Fibroblast of pulmonary artery (primary cell): ENCODE data around the gene ARHGAP9.

Experiments
- DNase-seq: peaks from one replicate; pipeline ENCODE4 v3.0.0-alpha.2; 2010; ENCODE audit warnings: low read depth
- H3K4me3 ChIP-seq: replicated peaks from 2 replicates; pipeline ENCODE4 v1.5.1; 2011; ENCODE audit warnings: low read depth, mild to moderate bottlenecking, control low read depth, low read length, moderate library complexity
- CTCF ChIP-seq: IDR thresholded peaks from 2 replicates; pipeline ENCODE4 v1.5.1; 2011; ENCODE audit warnings: mild to moderate bottlenecking, control low read depth, low read length, inconsistent platforms; ENCODE audit errors: missing control alignments

The ARHGAP9 gene

DNA sequence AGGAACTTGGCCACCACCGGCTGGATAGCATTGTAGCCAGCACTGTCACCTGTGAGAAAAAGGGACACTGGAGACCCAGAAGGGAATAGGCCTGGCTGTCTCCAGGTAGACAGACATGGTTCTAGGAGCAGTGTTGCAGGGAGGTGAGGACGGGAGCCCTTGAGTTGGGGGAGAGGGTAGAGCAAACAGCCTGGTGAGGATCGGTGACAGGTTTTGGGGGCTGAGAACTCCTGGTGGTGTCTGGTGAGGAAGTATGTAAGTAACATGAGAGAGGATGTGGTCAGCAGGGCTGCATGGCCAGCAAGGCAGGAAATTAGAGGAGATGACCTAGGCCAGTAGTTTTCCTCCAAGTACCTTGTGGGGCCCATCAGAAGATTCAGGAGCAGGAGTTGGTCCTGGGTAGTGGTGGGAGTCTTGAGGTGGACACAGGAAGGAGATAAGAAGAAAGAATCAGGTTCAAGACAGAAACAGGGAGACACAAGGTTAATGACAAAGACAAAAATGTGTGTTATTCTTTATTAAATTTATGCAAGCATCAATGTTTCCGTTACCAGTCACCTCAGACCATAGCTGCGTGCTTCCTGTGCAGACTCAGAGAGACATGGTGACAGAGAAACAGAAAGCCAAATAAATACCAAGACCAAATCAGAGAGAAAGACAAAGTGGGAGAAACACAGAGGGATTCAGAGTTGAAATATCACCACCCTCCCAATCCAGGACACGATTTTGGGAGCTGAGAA is at the start of gene ARHGAP9:
Gene ARHGAP9 (minus strand): TSS at position 491 of the 740 bp plus-strand sequence. CDS start 460 bp downstream, at position 31.
- DNase-seq: no peak
- no peak for TF ChIP-seq CTCF
- no peak within 1 kb of the TSS for H3K4me3 ChIP-seq

DNA sequence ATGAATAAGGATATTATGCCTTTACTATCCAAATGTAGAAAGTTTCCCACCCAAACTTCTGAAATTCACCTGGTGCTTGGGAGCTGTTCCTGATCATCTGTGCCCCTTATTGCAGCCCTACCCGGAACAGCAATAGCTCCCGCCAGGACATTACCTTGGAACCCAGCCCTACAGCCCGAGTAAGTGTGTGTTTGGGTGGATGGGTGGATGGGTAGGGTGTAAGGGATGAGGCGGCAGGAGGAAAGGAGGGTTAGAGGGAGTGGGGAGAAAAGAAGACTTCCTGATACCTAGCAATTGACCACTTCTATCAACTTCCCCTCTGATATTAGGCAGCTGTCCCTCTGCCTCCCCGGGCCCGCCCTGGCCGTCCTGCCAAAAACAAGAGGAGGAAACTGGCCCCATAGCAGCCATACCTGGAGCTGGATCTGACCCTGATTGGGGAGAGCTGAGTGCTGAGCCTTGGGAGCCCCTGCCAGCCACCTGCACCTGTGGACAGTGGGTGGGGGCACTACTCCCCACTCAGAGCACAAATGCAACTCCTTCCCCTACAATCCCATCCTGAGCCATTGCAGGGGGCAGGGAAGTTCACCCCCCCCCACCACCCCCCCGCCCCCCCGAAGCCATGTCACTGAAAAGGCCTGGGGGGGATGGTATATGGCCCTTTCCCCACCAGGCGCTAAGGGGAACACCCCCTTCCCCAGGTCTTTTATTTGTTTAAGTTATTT is 49.3 kb upstream of the ARHGAP9 start:
- no peak for DNase-seq
- no peak overlapping the region for H3K4me3 ChIP-seq
- TF ChIP-seq CTCF: no peak

- DNase-seq: no peak
- H3K4me3 ChIP-seq: no peak overlapping the region
- TF ChIP-seq CTCF: no peak
Measured at GRCh38 chr12:57528176-57528575, 48.5 kb upstream of the ARHGAP9 start.

- no peak overlapping the region for H3K4me3 ChIP-seq
- no peak for DNase-seq
- TF ChIP-seq CTCF: no peak
Measured at GRCh38 chr12:57527184-57527583, 47.5 kb upstream of the ARHGAP9 start.

DNA sequence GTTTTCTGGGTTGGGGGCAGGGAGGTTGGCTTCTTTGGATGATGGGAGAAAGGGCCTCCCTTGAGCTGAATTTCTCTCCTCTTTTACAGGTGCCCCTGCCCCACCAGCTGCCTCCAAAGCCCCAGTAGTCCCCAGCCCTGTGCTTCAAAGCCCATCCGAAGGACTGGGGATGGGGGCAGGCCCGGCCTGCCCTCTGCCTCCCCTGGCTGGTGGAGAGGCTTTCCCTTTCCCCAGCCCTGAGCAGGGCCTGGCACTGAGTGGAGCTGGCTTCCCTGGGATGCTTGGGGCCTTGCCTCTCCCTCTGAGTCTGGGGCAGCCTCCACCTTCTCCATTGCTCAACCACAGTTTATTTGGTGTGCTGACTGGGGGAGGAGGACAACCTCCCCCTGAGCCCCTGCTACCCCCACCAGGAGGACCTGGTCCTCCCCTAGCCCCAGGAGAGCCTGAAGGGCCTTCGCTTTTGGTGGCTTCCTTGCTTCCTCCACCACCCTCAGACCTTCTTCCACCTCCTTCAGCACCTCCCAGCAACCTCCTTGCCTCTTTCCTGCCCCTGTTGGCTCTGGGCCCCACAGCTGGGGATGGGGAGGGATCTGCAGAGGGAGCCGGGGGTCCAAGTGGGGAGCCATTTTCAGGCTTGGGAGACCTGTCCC is 46.9 kb upstream of the ARHGAP9 start:
- no peak overlapping the region for H3K4me3 ChIP-seq
- no peak for TF ChIP-seq CTCF
- no peak for DNase-seq

DNA sequence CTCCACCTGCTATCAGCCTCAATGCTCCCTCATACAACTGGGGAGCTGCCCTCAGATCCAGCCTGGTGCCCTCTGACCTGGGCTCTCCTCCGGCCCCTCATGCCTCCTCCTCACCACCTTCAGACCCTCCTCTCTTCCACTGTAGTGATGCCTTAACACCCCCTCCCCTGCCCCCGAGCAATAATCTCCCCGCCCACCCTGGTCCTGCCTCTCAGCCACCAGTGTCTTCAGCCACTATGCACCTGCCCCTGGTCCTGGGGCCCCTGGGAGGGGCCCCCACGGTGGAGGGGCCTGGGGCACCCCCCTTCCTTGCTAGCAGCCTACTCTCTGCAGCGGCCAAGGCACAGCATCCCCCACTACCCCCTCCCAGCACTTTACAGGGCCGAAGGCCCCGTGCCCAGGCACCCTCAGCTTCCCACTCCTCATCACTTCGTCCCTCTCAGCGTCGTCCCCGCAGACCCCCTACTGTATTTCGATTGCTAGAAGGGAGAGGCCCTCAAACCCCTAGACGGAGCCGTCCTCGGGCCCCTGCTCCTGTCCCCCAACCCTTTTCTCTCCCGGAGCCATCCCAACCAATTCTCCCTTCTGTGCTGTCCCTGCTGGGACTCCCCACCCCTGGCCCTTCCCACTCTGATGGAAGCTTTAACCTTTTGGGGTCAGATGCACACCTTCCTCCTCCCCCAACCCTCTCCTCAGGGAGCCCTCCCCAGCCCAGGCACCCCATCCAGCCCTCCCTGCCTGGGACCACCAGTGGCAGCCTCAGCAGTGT is 46.1 kb upstream of the ARHGAP9 start:
- DNase-seq: no peak
- no peak overlapping the region for H3K4me3 ChIP-seq
- no peak for TF ChIP-seq CTCF
